Measurements from ENCODE around the gene COPA. TPM values are rescaled to one million over a fixed set of nuclear protein-coding genes. Genes with fewer than 3 reads are reported as not detected.

COPA gene
- total RNA-seq, 4 donors from 2014 or later, result 74.9 to 99.8 (median 91.3) TPM

- Histone ChIP-seq H3K4me1 (no peaks in the 10 kb centered on the region), H3K4me3 (no peak overlapping the region), H3K9me3 (no peaks in the 10 kb centered on the region), H3K27ac (no peak overlapping the region), H3K27me3 (no peaks in the 10 kb centered on the region), H3K36me3 (peaks cover 26 to 84% (median 40%) of the 10 kb centered on the region in 3 donors)
- intact Hi-C loops (cut with DNase I), result no loop called here
- WGBS, 2 donors, result 81 to 82% methylated on average over 4 of the region's 4 CpGs
- TF ChIP-seq CTCF (IDR thresholded peaks at IDR 0.05), result no peak
- TF ChIP-seq POLR2A (IDR thresholded peaks at IDR 0.05), result no peak
- no peak for DNase-seq
These were observed 15.0 kb upstream of the COPA start for GRCh38 chr1:160358073-160358472.

- H3K27me3 ChIP-seq, result no peaks in the 10 kb centered on the region
- no peaks in the 10 kb centered on the region for H3K4me1 ChIP-seq
- TF ChIP-seq CTCF (IDR thresholded peaks at IDR 0.05) (no peak), POLR2A (IDR thresholded peaks at IDR 0.05) (no peak)
- intact Hi-C loops (cut with DNase I), result no loop called here
- no peaks in the 10 kb centered on the region for H3K9me3 ChIP-seq
- peaks cover 27 to 90% (median 46%) of the 10 kb centered on the region in 3 donors for H3K36me3 ChIP-seq
- no peak for DNase-seq
- no peak overlapping the region for H3K27ac ChIP-seq
- WGBS, 2 donors, result 81 to 88% methylated on average over 3 to 7 of the region's 7 CpGs
- no peak overlapping the region for H3K4me3 ChIP-seq
These were observed 14.4 kb upstream of the COPA start for GRCh38 chr1:160357286-160358002.

- no peaks in the 10 kb centered on the region for H3K9me3 ChIP-seq
- H3K4me3 ChIP-seq, result no peak overlapping the region
- no peaks in the 10 kb centered on the region for H3K27me3 ChIP-seq
- H3K27ac ChIP-seq, result no peak overlapping the region
- intact Hi-C loops (cut with DNase I), result no loop called here
- peaks cover 42 to 100% (median 74%) of the 10 kb centered on the region in 3 donors for H3K36me3 ChIP-seq
- DNase-seq, result no peak
- WGBS, 2 donors, result 68 to 74% methylated on average over 3 to 5 of the region's 5 CpGs
- no peaks in the 10 kb centered on the region for H3K4me1 ChIP-seq
- TF ChIP-seq CTCF (IDR thresholded peaks at IDR 0.05) (peak in 5 of 6 experiments; percentile 16 to 55 (median 28)), POLR2A (IDR thresholded peaks at IDR 0.05) (no peak)
These were observed 11.4 kb upstream of the COPA start for GRCh38 chr1:160354388-160354985.

- Histone ChIP-seq H3K36me3 (peaks cover 42 to 100% (median 83%) of the 10 kb centered on the region in 3 donors), H3K27ac (no peak overlapping the region), H3K4me3 (no peak overlapping the region), H3K9me3 (no peaks in the 10 kb centered on the region), H3K4me1 (no peaks in the 10 kb centered on the region), H3K27me3 (no peaks in the 10 kb centered on the region)
- 85 to 94% methylated on average over 2 of the region's 2 CpGs for WGBS, 2 donors
- no peak for DNase-seq
- intact Hi-C loops (cut with DNase I), result no loop called here
- no peak for TF ChIP-seq CTCF (IDR thresholded peaks at IDR 0.05)
- TF ChIP-seq POLR2A (IDR thresholded peaks at IDR 0.05), result no peak
These were observed 10.2 kb upstream of the COPA start for GRCh38 chr1:160353223-160353622.

- 88% methylated on average over 8 of the region's 8 CpGs for WGBS, 2 donors
- no peak for TF ChIP-seq POLR2A (IDR thresholded peaks at IDR 0.05)
- no peak for TF ChIP-seq CTCF (IDR thresholded peaks at IDR 0.05)
These were observed 9.5 kb upstream of the COPA start for GRCh38 chr1:160352555-160352954.

More at GRCh38 chr1:160352555-160352954, 9.5 kb upstream of the COPA start:
- no peaks in the 10 kb centered on the region for H3K9me3 ChIP-seq
- peaks cover 42 to 100% (median 84%) of the 10 kb centered on the region in 3 donors for H3K36me3 ChIP-seq
- no peaks in the 10 kb centered on the region for H3K4me1 ChIP-seq
- no peak overlapping the region for H3K27ac ChIP-seq
- H3K27me3 ChIP-seq, result no peaks in the 10 kb centered on the region
- no peak for DNase-seq
- H3K4me3 ChIP-seq, result no peak overlapping the region
- intact Hi-C loops (cut with DNase I), result no loop called here
